Panc1 (cell line): ENCODE data around the gene BHLHE23.

Experiments used
- CTCF ChIP-seq: fragments of 450-650 bp; IDR thresholded peaks from 2 replicates; pipeline ENCODE4 v1.5.1; 2017; ENCODE audit warnings: mild to moderate bottlenecking
- POLR2AphosphoS5 ChIP-seq: IDR thresholded peaks from 2 replicates; pipeline ENCODE4 v1.6.1; 2012; ENCODE audit warnings: mild to moderate bottlenecking, low read depth, low read length, moderate library complexity

GRCh38 chr20:62965363-62965771, 41.4 kb downstream of the BHLHE23 start:
- no peak for TF ChIP-seq POLR2AphosphoS5
- no peak for TF ChIP-seq CTCF
